ENCODE data around the gene POLL.
A peak's percentile ranks its signal among the peaks of the same experiment; 100 is the strongest.

DNA sequence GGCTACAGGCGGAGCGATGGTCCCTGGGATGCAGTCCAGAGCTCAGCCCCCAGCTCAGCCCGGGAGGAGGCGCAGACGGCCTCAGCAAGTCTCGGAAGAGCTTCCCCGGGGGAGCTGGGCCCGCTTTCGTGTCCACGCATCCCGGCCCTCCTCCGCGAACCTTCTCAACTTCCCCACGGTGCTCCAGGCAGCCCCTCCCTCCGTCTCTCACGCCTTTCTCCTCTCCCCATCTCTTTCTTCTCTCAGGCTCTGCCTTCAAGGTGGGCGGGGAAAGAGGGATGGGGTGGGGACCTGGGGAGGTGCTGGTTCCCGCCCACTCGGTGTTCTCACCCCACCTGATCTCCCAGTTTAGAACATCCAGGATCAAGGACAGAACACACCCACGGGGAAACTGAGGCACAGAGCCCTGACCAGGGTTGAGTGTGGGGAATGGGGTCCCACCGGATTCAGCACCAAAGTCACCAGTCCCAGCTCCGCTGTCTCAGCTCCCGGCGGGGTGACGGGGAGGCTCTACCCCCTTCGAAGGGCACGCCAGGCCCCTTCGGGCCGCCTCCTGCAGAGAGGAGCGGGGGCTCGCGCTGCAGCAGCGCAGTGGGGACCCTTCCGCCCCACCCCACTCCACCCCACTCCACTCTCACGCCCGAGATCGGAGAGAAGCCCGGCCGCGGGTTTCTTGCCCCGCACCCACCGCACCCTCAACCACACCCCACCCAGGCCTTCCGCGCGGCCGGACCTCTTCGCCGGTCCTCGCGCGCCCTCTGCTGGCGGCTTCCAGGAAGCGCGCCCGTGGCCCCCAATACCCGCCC lies 18.2 kb downstream of the POLL start:
- TF ChIP-seq, protein P1, sequence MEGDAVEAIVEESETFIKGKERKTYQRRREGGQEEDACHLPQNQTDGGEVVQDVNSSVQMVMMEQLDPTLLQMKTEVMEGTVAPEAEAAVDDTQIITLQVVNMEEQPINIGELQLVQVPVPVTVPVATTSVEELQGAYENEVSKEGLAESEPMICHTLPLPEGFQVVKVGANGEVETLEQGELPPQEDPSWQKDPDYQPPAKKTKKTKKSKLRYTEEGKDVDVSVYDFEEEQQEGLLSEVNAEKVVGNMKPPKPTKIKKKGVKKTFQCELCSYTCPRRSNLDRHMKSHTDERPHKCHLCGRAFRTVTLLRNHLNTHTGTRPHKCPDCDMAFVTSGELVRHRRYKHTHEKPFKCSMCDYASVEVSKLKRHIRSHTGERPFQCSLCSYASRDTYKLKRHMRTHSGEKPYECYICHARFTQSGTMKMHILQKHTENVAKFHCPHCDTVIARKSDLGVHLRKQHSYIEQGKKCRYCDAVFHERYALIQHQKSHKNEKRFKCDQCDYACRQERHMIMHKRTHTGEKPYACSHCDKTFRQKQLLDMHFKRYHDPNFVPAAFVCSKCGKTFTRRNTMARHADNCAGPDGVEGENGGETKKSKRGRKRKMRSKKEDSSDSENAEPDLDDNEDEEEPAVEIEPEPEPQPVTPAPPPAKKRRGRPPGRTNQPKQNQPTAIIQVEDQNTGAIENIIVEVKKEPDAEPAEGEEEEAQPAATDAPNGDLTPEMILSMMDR (IDR thresholded peaks at IDR 0.05), result peak; percentile 95
- TF ChIP-seq, protein P2, sequence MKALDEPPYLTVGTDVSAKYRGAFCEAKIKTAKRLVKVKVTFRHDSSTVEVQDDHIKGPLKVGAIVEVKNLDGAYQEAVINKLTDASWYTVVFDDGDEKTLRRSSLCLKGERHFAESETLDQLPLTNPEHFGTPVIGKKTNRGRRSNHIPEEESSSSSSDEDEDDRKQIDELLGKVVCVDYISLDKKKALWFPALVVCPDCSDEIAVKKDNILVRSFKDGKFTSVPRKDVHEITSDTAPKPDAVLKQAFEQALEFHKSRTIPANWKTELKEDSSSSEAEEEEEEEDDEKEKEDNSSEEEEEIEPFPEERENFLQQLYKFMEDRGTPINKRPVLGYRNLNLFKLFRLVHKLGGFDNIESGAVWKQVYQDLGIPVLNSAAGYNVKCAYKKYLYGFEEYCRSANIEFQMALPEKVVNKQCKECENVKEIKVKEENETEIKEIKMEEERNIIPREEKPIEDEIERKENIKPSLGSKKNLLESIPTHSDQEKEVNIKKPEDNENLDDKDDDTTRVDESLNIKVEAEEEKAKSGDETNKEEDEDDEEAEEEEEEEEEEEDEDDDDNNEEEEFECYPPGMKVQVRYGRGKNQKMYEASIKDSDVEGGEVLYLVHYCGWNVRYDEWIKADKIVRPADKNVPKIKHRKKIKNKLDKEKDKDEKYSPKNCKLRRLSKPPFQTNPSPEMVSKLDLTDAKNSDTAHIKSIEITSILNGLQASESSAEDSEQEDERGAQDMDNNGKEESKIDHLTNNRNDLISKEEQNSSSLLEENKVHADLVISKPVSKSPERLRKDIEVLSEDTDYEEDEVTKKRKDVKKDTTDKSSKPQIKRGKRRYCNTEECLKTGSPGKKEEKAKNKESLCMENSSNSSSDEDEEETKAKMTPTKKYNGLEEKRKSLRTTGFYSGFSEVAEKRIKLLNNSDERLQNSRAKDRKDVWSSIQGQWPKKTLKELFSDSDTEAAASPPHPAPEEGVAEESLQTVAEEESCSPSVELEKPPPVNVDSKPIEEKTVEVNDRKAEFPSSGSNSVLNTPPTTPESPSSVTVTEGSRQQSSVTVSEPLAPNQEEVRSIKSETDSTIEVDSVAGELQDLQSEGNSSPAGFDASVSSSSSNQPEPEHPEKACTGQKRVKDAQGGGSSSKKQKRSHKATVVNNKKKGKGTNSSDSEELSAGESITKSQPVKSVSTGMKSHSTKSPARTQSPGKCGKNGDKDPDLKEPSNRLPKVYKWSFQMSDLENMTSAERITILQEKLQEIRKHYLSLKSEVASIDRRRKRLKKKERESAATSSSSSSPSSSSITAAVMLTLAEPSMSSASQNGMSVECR (CRISPR knock-in tag; IDR thresholded peaks at IDR 0.05; ENCODE audit: borderline replicate concordance), result no peak
- TF ChIP-seq, protein P3, sequence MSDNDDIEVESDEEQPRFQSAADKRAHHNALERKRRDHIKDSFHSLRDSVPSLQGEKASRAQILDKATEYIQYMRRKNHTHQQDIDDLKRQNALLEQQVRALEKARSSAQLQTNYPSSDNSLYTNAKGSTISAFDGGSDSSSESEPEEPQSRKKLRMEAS (CRISPR knock-in tag; IDR thresholded peaks at IDR 0.05), result no peak

Data from WTC11 (cell line).